IPS DF 6.9 (cell line): ENCODE measurements around the gene C2CD2L.
"Not testable (repeated sequence)": the region's sequence is repeated elsewhere in the genome, so short reads cannot be mapped to it uniquely, and the experiment has no call there.

ENCODE experiments used
- DNase-seq: peaks from one replicate; pipeline ENCODE4 v3.0.0-alpha.2; 2013; ENCODE audit warnings: low read depth, low spot score
- H3K27ac ChIP-seq: one replicate; pipeline ENCODE4 v1.5.1; 2013; ENCODE audit warnings: low read length, control low read depth
- H3K27me3 ChIP-seq: 2 replicates; pipeline ENCODE4 v1.6.1; 2013; ENCODE audit warnings: mild to moderate bottlenecking, low read length; ENCODE audit not compliant: control insufficient read depth, insufficient read depth
- H3K36me3 ChIP-seq: 2 replicates; pipeline ENCODE4 v1.6.1; 2013; ENCODE audit warnings: low read length; ENCODE audit not compliant: control insufficient read depth, insufficient read depth
- H3K4me1 ChIP-seq: 2 replicates; pipeline ENCODE4 v1.6.1; 2013; ENCODE audit warnings: low read length; ENCODE audit not compliant: control insufficient read depth, insufficient read depth
- H3K4me3 ChIP-seq: 2 replicates; pipeline ENCODE4 v1.5.1; 2013; ENCODE audit warnings: mild to moderate bottlenecking, low read length
- H3K9me3 ChIP-seq: 2 replicates; pipeline ENCODE4 v1.6.1; 2013; ENCODE audit warnings: low read length, inconsistent platforms; ENCODE audit not compliant: control insufficient read depth, insufficient read depth
- WGBS: extraction: QIAGEN DNeasy Blood & Tissue Kit; methylation state at CpG from one replicate; pipeline ENCODE4 v1.1.7; 2013; ENCODE audit warnings: mixed read lengths, missing lambda C conversion rate; ENCODE audit not compliant: insufficient read length, insufficient coverage; 5-methylcytosine and 5-hydroxymethylcytosine counted together

C2CD2L gene

GRCh38 chr11:119126675-119127268, 19.6 kb downstream of the C2CD2L start:
- Histone ChIP-seq H3K4me3 (no peak overlapping the region), H3K9me3 (no peaks in the 10 kb centered on the region), H3K4me1 (no peaks in the 10 kb centered on the region), H3K27ac (no peak overlapping the region), H3K27me3 (no peaks in the 10 kb centered on the region), H3K36me3 (peaks cover 10% of the 10 kb centered on the region; the same call in 1 of the 2 replicates)
- DNase-seq = no peak
- no CpG with 5 or more reads among the region's 5 CpGs for WGBS

- no peak overlapping the region for H3K27ac ChIP-seq
- no CpG with 5 or more reads among the region's 3 CpGs for WGBS
- H3K9me3 ChIP-seq = no peaks in the 10 kb centered on the region
- H3K27me3 ChIP-seq = no peaks in the 10 kb centered on the region
- no peaks in the 10 kb centered on the region for H3K4me1 ChIP-seq
- H3K4me3 ChIP-seq = no peak overlapping the region
- DNase-seq = no peak
- peaks cover 30% of the 10 kb centered on the region for H3K36me3 ChIP-seq
Measured at GRCh38 chr11:119130662-119131061, 23.5 kb downstream of the C2CD2L start.

DNA sequence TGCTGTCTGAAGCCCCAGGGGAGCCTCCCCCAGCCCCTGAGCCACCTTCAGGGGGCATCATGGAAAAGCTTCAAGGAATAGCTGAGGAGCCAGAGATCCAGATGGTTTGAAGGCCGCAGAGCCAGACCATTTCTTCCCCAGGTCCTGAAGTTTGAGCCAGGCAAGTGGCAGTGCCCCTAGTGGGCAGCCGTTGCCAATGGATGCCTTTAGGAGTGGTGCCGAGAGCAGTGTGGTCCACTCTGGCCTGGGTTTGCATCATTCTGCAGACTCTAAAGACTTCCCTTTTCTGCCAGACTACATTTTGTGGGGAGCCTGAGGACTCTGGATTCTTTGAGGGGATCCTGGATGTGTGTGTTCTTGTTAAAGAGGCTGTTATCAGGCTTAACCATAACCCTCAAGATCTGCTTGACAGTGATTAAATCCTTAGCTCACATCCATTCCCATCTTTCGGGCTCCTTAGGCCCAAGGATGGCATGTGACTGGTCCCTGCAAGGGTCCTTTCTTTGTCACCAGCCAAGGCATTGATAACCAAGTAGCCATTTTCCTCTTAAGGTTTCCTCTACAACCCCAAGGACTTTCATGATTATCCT, 27.3 kb downstream of the C2CD2L start:
- H3K27me3 ChIP-seq = no peaks in the 10 kb centered on the region
- no CpG with 5 or more reads among the region's 4 CpGs for WGBS

DNA sequence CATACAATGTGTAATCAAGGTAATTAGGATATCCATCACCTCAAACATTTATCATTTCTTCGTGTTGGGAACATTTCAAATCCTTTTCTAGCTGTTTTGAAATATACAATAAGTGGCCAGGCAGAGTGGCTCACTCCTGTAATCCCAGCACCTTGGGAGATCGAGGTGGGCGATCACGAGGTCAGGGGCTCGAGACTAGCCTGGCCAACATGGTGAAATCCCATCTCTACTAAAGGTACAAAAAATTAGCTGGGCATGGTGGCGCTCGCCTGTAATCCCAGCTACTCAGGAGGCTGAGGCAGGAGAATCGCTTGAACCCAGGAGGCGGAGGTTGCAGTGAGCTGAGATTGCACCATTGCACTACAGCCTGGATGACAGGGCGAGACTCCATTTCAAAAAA, 32.1 kb downstream of the C2CD2L start:
- H3K27ac ChIP-seq, H3K27me3 ChIP-seq, DNase-seq, H3K9me3 ChIP-seq, H3K36me3 ChIP-seq, H3K4me3 ChIP-seq, H3K4me1 ChIP-seq: not testable (repeated sequence)
- WGBS = no CpG with 5 or more reads among the region's 10 CpGs

More for the DNA sequence above, 27.3 kb downstream of the C2CD2L start:
- Histone ChIP-seq H3K9me3 (no peaks in the 10 kb centered on the region), H3K27ac (no peak overlapping the region), H3K4me3 (no peak overlapping the region), H3K4me1 (no peaks in the 10 kb centered on the region), H3K36me3 (peaks cover 30% of the 10 kb centered on the region)
- no peak for DNase-seq

DNA sequence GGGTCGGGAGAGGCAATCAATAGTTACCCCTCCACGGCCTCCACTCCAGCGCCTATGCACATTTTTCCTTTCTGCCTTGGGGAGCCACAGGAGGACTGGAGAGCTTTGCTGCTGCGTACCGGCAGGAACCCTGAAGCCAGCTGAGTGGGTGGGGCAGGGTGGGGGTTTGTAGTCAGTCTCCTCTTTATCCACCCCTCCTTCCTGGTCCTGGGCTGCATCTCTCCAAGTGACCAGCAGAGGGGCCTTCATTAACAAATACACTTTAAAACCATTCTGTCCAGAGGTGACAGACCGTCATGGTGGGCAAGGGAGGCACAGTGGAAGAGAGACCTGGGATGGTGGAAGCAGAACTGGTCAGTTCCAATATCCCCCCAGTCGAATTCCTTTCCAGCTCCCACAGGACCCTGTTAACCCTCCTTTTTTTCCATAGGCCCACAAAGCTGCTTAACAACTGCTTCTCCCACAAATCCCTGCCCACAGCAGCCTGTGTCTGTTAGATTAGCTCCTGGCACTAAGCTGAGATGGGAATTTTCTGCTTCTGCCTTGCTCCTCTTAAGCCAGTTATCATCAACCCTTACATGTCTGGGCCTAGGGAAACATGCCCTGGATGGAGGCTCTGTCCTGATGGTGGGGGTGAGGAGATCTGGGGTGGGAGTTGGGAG, 37.8 kb downstream of the C2CD2L start:
- no peak overlapping the region for H3K4me3 ChIP-seq
- no peak for DNase-seq
- H3K27me3 ChIP-seq = peaks cover 13% of the 10 kb centered on the region
- no peak overlapping the region for H3K27ac ChIP-seq
- WGBS = no CpG with 5 or more reads among the region's 7 CpGs
- H3K36me3 ChIP-seq = no peaks in the 10 kb centered on the region
- no peaks in the 10 kb centered on the region for H3K9me3 ChIP-seq
- peaks cover 5% of the 10 kb centered on the region for H3K4me1 ChIP-seq

- H3K9me3 ChIP-seq = no peaks in the 10 kb centered on the region
- no peaks in the 10 kb centered on the region for H3K36me3 ChIP-seq
- no CpG with 5 or more reads among the region's 3 CpGs for WGBS
- DNase-seq = no peak
- no peak overlapping the region for H3K27ac ChIP-seq
- no peak overlapping the region for H3K4me3 ChIP-seq
- peaks cover 18% of the 10 kb centered on the region for H3K27me3 ChIP-seq
- H3K4me1 ChIP-seq = peaks cover 5% of the 10 kb centered on the region
Measured at GRCh38 chr11:119145551-119145950, 38.4 kb downstream of the C2CD2L start.

DNA sequence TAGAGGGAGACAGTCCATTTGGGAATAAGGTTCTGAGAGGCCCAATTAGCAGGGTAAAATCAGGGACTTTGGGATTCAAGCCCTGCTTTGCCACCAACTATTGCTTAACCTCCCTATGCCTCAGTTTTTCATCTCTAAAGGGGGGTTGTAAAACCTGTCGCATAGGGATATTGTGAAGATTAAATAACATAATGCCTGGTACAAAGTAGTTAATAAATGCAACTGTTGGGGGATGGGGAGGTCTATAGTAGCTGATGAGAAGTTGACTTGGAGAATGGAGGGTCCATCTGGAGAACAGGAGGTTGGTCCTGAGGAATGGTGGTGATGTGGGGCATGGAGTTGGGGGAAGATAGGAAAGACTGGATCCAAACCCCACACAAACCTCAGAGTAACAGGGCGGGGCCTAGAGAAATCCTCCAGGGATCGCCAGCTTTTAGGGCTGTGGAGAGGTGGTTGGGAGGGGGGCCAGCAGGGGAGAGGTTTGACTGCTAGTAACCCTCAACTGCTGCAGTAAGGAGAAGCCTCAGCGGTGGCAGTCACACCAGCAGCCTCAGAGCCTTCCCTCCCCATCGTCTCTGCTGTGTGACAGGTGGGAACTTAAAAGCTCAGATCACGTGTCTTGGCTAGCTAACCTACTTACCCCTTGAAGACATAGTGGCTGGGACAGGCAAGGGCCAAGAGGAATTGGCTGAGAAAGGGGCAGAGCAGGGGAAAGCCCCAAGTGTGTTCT, 40.6 kb downstream of the C2CD2L start:
- H3K36me3 ChIP-seq = no peaks in the 10 kb centered on the region
- H3K4me3 ChIP-seq = no peak overlapping the region
- no peak for DNase-seq
- peaks cover 5% of the 10 kb centered on the region for H3K4me1 ChIP-seq
- no peaks in the 10 kb centered on the region for H3K9me3 ChIP-seq
- no CpG with 5 or more reads among the region's 6 CpGs for WGBS
- H3K27ac ChIP-seq = no peak overlapping the region
- H3K27me3 ChIP-seq = peaks cover 22% of the 10 kb centered on the region

DNA sequence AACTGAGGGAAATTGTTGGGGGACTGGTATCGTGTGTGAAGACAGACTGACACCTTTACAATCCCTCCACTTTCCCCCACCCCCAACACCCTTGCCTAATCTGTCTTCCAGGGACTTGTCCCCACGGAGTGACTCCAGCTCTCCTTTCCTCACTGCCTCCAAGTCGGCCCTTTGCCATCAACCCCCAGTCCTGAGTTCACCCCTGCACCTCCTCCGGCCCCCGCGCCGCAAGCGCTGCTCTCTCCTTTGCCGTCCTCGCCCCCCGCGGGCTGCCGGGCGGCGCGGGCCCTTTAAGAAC, 41.5 kb downstream of the C2CD2L start:
- no peak for DNase-seq
- no peaks in the 10 kb centered on the region for H3K9me3 ChIP-seq
- H3K4me3 ChIP-seq = peak overlapping the region; percentile 64; the same call in 1 of the 2 replicates
- no peak overlapping the region for H3K27ac ChIP-seq
- no peaks in the 10 kb centered on the region for H3K36me3 ChIP-seq
- H3K4me1 ChIP-seq = peaks cover 5% of the 10 kb centered on the region
- H3K27me3 ChIP-seq = peaks cover 22% of the 10 kb centered on the region
- WGBS = no CpG with 5 or more reads among the region's 16 CpGs

DNA sequence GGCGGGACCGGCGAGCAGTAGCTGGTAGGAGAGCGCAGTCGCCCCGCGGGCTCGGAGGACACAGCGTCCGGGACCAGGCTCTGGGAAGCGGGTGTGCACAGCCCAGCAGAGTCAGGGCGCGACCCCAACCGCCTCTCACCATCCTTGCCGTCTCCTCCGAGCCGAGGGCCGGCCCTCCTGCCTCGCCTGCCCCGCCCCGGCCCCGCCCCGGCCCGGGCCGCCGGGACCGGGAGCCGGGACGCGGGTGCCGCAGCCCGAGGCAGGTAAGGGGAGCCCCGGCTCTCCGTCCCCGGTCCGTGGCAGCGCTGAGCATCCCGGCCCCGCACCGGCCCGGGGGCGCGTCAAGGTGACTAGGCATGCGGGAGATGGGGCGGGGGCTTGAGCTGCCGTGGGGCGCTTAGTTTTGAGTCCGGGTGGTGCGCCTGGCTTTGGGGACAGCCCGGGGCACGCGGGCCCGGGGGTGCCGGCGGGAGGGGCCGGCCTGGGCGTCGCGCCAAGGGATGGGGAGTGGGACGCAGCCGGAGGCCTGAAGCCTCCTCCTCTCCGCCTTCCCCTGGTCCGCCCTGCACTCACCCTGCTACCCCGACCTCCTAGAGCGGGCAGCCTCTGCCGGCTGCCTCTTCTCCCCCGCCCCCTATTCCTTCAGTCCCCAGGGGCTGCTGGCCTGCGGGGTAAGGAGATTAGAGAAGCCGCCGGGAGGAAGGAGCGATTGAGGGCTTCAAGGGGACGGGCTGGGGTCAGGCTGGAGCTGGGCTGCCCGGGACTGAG, 42.1 kb downstream of the C2CD2L start, which contains the start of gene ABCG4:
TSS of gene ABCG4 (plus strand) at position 35 of the 768 bp plus-strand sequence. CDS start 914 bp downstream, outside the sequence.
- no CpG with 5 or more reads among the region's 73 CpGs for WGBS
- Histone ChIP-seq H3K27ac (no peak within 1 kb of the TSS), H3K4me1 (peaks cover 5% of the 10 kb centered on the region), H3K27me3 (peaks cover 22% of the 10 kb centered on the region), H3K9me3 (no peaks in the 10 kb centered on the region), H3K4me3 (peak within 1 kb of the TSS; percentile 64; the same call in 1 of the 2 replicates), H3K36me3 (no peaks in the 10 kb centered on the region)
- DNase-seq = no peak

- H3K4me3 ChIP-seq = peak overlapping the region; percentile 64; the same call in 1 of the 2 replicates
- WGBS = no CpG with 5 or more reads among the region's 33 CpGs
Measured at GRCh38 chr11:119149786-119150275, 42.7 kb downstream of the C2CD2L start.

More at GRCh38 chr11:119149786-119150275, 42.7 kb downstream of the C2CD2L start:
- H3K27me3 ChIP-seq = peaks cover 22% of the 10 kb centered on the region
- no peak for DNase-seq
- H3K4me1 ChIP-seq = peaks cover 5% of the 10 kb centered on the region
- no peaks in the 10 kb centered on the region for H3K9me3 ChIP-seq
- H3K36me3 ChIP-seq = no peaks in the 10 kb centered on the region
- H3K27ac ChIP-seq = no peak overlapping the region
